ENCODE results near the gene CST8.

Gene CST8

GRCh38 chr20:23484081-23484480 is 6.8 kb upstream of the CST8 start:
- no peak for DNase-seq (ENCODE audit: low read depth in 1 of 2, low spot score in 1 of 2)
- in situ Hi-C loops (cut with HindIII; ENCODE audit: low pct_unique_long_range_greater_than_20kb, low sequenced_read_pairs), result no loop called here
- no peak for TF ChIP-seq JUND (IDR thresholded peaks at IDR 0.05; ENCODE audit: low read depth)

- TF ChIP-seq JUND (IDR thresholded peaks at IDR 0.05; ENCODE audit: low read depth), result no peak
- in situ Hi-C loops (cut with HindIII; ENCODE audit: low pct_unique_long_range_greater_than_20kb, low sequenced_read_pairs), result no loop called here
- DNase-seq (ENCODE audit: low read depth in 1 of 2, low spot score in 1 of 2), result no peak
Measured at GRCh38 chr20:23488470-23488869, 2.4 kb upstream of the CST8 start.

- in situ Hi-C loops (cut with HindIII; ENCODE audit: low pct_unique_long_range_greater_than_20kb, low sequenced_read_pairs), result no loop called here
- DNase-seq (ENCODE audit: low read depth in 1 of 2, low spot score in 1 of 2), result no peak
- TF ChIP-seq JUND (IDR thresholded peaks at IDR 0.05; ENCODE audit: low read depth), result no peak
Measured at GRCh38 chr20:23488996-23489395, 1.9 kb upstream of the CST8 start.

- no peak for TF ChIP-seq JUND (IDR thresholded peaks at IDR 0.05; ENCODE audit: low read depth)
- no peak for DNase-seq (ENCODE audit: low read depth in 1 of 2, low spot score in 1 of 2)
- in situ Hi-C loops (cut with HindIII; ENCODE audit: low pct_unique_long_range_greater_than_20kb, low sequenced_read_pairs), result no loop called here
Measured at GRCh38 chr20:23492292-23492691, 1.4 kb downstream of the CST8 start.

GRCh38 chr20:23493172-23493772 is 2.4 kb downstream of the CST8 start:
- in situ Hi-C loops (cut with HindIII; ENCODE audit: low pct_unique_long_range_greater_than_20kb, low sequenced_read_pairs), result no loop called here
- no peak for DNase-seq (ENCODE audit: low read depth in 1 of 2, low spot score in 1 of 2)

GRCh38 chr20:23497536-23497935 is 6.6 kb downstream of the CST8 start:
- no peak for DNase-seq (ENCODE audit: low read depth in 1 of 2, low spot score in 1 of 2)
- in situ Hi-C loops (cut with HindIII; ENCODE audit: low pct_unique_long_range_greater_than_20kb, low sequenced_read_pairs), result no loop called here
- no peak for TF ChIP-seq JUND (IDR thresholded peaks at IDR 0.05; ENCODE audit: low read depth)

More at GRCh38 chr20:23493172-23493772, 2.4 kb downstream of the CST8 start:
- no peak for TF ChIP-seq JUND (IDR thresholded peaks at IDR 0.05; ENCODE audit: low read depth)

GRCh38 chr20:23501926-23502325 is 11.0 kb downstream of the CST8 start:
- no peak for TF ChIP-seq JUND (IDR thresholded peaks at IDR 0.05; ENCODE audit: low read depth)
- no peak for DNase-seq (ENCODE audit: low read depth in 1 of 2, low spot score in 1 of 2)
- in situ Hi-C loops (cut with HindIII; ENCODE audit: low pct_unique_long_range_greater_than_20kb, low sequenced_read_pairs), result no loop called here

- no peak for TF ChIP-seq JUND (IDR thresholded peaks at IDR 0.05; ENCODE audit: low read depth)
- in situ Hi-C loops (cut with HindIII; ENCODE audit: low pct_unique_long_range_greater_than_20kb, low sequenced_read_pairs), result no loop called here
- DNase-seq (ENCODE audit: low read depth in 1 of 2, low spot score in 1 of 2), result no peak
Measured at GRCh38 chr20:23503649-23504048, 12.7 kb downstream of the CST8 start.

- TF ChIP-seq JUND (IDR thresholded peaks at IDR 0.05; ENCODE audit: low read depth), result no peak
- DNase-seq (ENCODE audit: low read depth in 1 of 2, low spot score in 1 of 2), result no peak
- in situ Hi-C loops (cut with HindIII; ENCODE audit: low pct_unique_long_range_greater_than_20kb, low sequenced_read_pairs), result no loop called here
Measured at GRCh38 chr20:23507346-23507745, 16.4 kb downstream of the CST8 start.

- in situ Hi-C loops (cut with HindIII; ENCODE audit: low pct_unique_long_range_greater_than_20kb, low sequenced_read_pairs), result no loop called here
- no peak for DNase-seq (ENCODE audit: low read depth in 1 of 2, low spot score in 1 of 2)
- no peak for TF ChIP-seq JUND (IDR thresholded peaks at IDR 0.05; ENCODE audit: low read depth)
Measured at GRCh38 chr20:23508449-23509229, 17.7 kb downstream of the CST8 start.

- TF ChIP-seq JUND (IDR thresholded peaks at IDR 0.05; ENCODE audit: low read depth), result no peak
- in situ Hi-C loops (cut with HindIII; ENCODE audit: low pct_unique_long_range_greater_than_20kb, low sequenced_read_pairs), result no loop called here
- DNase-seq (ENCODE audit: low read depth in 1 of 2, low spot score in 1 of 2), result no peak
Measured at GRCh38 chr20:23509247-23509913, 18.5 kb downstream of the CST8 start.

GRCh38 chr20:23510000-23510590 is 19.2 kb downstream of the CST8 start:
- no peak for DNase-seq (ENCODE audit: low read depth in 1 of 2, low spot score in 1 of 2)
- in situ Hi-C loops (cut with HindIII; ENCODE audit: low pct_unique_long_range_greater_than_20kb, low sequenced_read_pairs), result no loop called here
- TF ChIP-seq JUND (IDR thresholded peaks at IDR 0.05; ENCODE audit: low read depth), result no peak

- DNase-seq (ENCODE audit: low read depth in 1 of 2, low spot score in 1 of 2), result no peak
- in situ Hi-C loops (cut with HindIII; ENCODE audit: low pct_unique_long_range_greater_than_20kb, low sequenced_read_pairs), result no loop called here
- TF ChIP-seq JUND (IDR thresholded peaks at IDR 0.05; ENCODE audit: low read depth), result no peak
Measured at GRCh38 chr20:23513164-23513563, 22.2 kb downstream of the CST8 start.
